Activated CD8-positive, alpha-beta memory T cell treated with anti-CD3 and anti-CD28 coated beads, Interleukin-2, amount 50 U/mL, for 1 hour (primary cell): Measurements from ENCODE around the gene ZNRF2.
"Not testable (repeated sequence)": the region's sequence is repeated elsewhere in the genome, so short reads cannot be mapped to it uniquely, and the experiment has no call there.

ENCODE experiments used
- DNase-seq: peaks from one replicate; pipeline ENCODE4 v3.0.0-alpha.2; 2020; ENCODE audit errors: extremely low read depth

ZNRF2 gene

GRCh38 chr7:30353932-30354607 is 69.7 kb downstream of the ZNRF2 start:
- DNase-seq: no peak

GRCh38 chr7:30354791-30355190 is 70.4 kb downstream of the ZNRF2 start:
- no peak for DNase-seq

- no peak for DNase-seq
Observed at GRCh38 chr7:30359957-30360356, 75.6 kb downstream of the ZNRF2 start.

- DNase-seq: no peak
Observed at GRCh38 chr7:30363778-30364563, 79.6 kb downstream of the ZNRF2 start.

- DNase-seq: no peak
Observed at GRCh38 chr7:30364773-30365172, 80.4 kb downstream of the ZNRF2 start.

GRCh38 chr7:30365621-30366020 is 81.2 kb downstream of the ZNRF2 start:
- DNase-seq: no peak

GRCh38 chr7:30366606-30367005 is 82.2 kb downstream of the ZNRF2 start:
- DNase-seq: no peak

- no peak for DNase-seq
Observed at GRCh38 chr7:30367561-30367960, 83.2 kb downstream of the ZNRF2 start.

GRCh38 chr7:30369879-30370278 is 85.5 kb downstream of the ZNRF2 start:
- no peak for DNase-seq

- no peak for DNase-seq
Observed at GRCh38 chr7:30371321-30371720, 86.9 kb downstream of the ZNRF2 start.

GRCh38 chr7:30378275-30378674 is 93.9 kb downstream of the ZNRF2 start:
- DNase-seq: no peak

GRCh38 chr7:30379131-30379530 is 94.7 kb downstream of the ZNRF2 start:
- DNase-seq: no peak

GRCh38 chr7:30379741-30380140 is 95.3 kb downstream of the ZNRF2 start:
- DNase-seq: no peak

- DNase-seq: no peak
Observed at GRCh38 chr7:30380294-30380693, 95.9 kb downstream of the ZNRF2 start.

GRCh38 chr7:30380824-30381223 is 96.4 kb downstream of the ZNRF2 start:
- not testable (repeated sequence) for DNase-seq

- no peak for DNase-seq
Observed at GRCh38 chr7:30382607-30383006, 98.2 kb downstream of the ZNRF2 start.

GRCh38 chr7:30389791-30390190 is 105.4 kb downstream of the ZNRF2 start:
- no peak for DNase-seq

GRCh38 chr7:30390736-30391636 is 106.6 kb downstream of the ZNRF2 start:
- no peak for DNase-seq

- no peak for DNase-seq
Observed at GRCh38 chr7:30391806-30392205, 107.4 kb downstream of the ZNRF2 start.

GRCh38 chr7:30395676-30396075 is 111.3 kb downstream of the ZNRF2 start:
- DNase-seq: no peak

- DNase-seq: no peak
Observed at GRCh38 chr7:30396389-30396788, 112.0 kb downstream of the ZNRF2 start.

GRCh38 chr7:30403477-30403876 is 119.1 kb downstream of the ZNRF2 start:
- no peak for DNase-seq
